Measurements from ENCODE around the gene HECTD3.
A peak's percentile ranks its signal among the peaks of the same experiment; 100 is the strongest.

DNA sequence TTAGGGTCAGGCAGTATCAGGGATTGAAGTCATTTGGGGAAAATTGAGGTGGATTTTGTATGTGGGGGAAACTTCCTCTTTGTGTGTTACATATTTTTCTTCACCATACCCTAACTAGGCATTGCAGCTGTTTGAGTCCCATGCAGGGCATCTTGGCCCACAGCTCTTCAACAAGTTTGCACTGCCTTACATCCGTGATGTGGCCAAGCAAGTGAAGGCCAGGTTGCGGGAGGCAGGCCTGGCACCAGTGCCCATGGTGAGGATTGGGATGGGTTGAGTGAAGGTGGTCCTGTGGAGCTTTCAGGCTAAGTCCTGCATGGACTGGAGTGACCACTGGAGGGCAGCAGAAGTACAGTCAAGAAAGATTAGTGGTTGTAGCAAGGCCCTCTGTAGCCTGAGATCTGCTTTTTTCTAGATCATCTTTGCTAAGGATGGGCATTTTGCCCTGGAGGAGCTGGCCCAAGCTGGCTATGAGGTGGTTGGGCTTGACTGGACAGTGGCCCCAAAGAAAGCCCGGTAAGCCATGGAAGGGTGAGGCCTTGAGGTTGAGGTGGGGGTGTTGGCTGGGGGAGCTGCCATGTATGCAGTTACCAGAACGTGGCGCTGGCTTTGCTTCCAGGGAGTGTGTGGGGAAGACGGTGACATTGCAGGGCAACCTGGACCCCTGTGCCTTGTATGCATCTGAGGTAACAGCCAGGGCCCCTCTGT is 3.4 kb upstream of the HECTD3 start:
- TF ChIP-seq, protein P1, sequence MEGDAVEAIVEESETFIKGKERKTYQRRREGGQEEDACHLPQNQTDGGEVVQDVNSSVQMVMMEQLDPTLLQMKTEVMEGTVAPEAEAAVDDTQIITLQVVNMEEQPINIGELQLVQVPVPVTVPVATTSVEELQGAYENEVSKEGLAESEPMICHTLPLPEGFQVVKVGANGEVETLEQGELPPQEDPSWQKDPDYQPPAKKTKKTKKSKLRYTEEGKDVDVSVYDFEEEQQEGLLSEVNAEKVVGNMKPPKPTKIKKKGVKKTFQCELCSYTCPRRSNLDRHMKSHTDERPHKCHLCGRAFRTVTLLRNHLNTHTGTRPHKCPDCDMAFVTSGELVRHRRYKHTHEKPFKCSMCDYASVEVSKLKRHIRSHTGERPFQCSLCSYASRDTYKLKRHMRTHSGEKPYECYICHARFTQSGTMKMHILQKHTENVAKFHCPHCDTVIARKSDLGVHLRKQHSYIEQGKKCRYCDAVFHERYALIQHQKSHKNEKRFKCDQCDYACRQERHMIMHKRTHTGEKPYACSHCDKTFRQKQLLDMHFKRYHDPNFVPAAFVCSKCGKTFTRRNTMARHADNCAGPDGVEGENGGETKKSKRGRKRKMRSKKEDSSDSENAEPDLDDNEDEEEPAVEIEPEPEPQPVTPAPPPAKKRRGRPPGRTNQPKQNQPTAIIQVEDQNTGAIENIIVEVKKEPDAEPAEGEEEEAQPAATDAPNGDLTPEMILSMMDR (optimal IDR thresholded peaks at IDR 0.05 in 1 of 3, IDR thresholded peaks at IDR 0.05 in 1 of 3, conservative IDR thresholded peaks at IDR 0.05 in 1 of 3; ENCODE audit: extremely low read depth in 1 of 3, insufficient read depth in 2 of 3, low read length in 3 of 3), result peak; percentile 85 to 97 (median 90)
- no peak for TF ChIP-seq EZH2 (IDR thresholded peaks at IDR 0.05; ENCODE audit: low read length)

Measured in keratinocyte (primary cell).